ENCODE data around the gene XPNPEP1.

The XPNPEP1 gene

DNA sequence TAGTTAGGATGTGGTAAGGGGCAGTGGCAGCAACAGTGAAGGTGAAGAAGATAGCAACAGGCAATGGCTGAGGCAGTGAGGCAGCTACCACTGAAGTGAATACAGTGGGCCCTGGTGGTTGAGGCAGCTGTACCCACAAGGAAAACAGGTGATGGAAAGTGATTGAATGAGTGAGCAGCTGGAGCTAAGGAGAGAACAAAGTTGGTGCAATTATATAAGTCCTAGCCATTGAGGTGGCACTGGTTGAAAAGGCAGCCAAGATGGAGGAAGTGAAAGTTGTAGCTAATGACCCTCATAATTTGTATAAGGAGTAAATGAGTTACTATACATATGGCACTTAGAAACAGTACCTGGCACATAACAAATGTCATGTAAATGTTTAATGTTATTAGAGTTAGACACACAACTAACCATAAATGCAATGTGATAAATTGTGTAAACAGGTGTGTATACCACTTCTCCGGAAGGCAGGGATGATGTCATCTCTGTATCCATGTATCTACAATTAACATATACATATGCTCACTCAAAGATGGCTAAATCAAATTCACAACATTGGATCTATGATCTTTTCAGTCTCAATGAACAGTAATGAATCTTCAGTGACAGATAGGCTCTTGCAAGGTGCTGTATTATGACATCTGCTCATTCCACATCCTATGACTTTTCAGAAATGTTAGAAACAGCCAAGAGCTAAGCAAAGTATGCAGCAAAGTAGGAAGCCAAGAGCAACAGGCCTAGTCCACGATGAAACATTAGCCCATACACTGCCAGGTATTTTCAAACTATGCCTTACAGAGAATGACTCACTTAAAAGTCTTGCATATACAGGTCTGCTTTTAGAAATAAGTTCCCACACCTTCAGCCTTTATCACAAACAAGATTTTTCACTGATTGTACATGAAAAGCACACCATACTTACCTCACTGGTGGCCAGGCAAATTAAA is 10.7 kb downstream of the XPNPEP1 start:
- Histone ChIP-seq H3K4me1 (ENCODE audit: control insufficient read depth, insufficient read depth, low read length) (peaks cover 7% of the 10 kb centered on the region), H3K27me3 (ENCODE audit: control insufficient read depth, insufficient read depth, low read length) (no peaks in the 10 kb centered on the region), H3K27ac (ENCODE audit: low read depth, low read length) (peak overlapping the region; percentile 19), H3K36me3 (ENCODE audit: control insufficient read depth, insufficient read depth, low read length) (peaks cover 3% of the 10 kb centered on the region), H3K9ac (ENCODE audit: low read length) (no peak overlapping the region), H3K4me3 (ENCODE audit: low read length) (no peak overlapping the region)

DNA sequence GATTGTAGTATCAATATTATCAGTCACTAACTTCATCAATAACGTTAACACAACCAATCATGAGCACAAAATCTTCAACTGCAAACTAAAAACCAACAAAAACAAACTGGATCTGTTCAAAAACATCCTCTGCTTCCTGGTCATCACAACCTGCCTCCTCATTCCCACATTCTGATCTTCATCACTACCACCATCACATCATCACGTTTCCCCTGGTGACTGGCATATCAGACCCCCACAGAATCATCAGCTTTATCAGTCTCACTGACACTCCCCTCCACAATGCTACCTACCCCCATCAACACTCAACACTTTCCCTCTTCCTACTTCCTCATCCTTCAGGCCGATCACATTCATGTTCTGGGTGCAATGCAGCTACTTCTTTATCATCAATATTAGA is 11.4 kb downstream of the XPNPEP1 start:
- H3K4me3 ChIP-seq (ENCODE audit: low read length) = no peak overlapping the region
- no peak overlapping the region for H3K9ac ChIP-seq (ENCODE audit: low read length)
- H3K4me1 ChIP-seq (ENCODE audit: control insufficient read depth, insufficient read depth, low read length) = peaks cover 7% of the 10 kb centered on the region
- H3K27ac ChIP-seq (ENCODE audit: low read depth, low read length) = no peak overlapping the region
- no peaks in the 10 kb centered on the region for H3K27me3 ChIP-seq (ENCODE audit: control insufficient read depth, insufficient read depth, low read length)
- peaks cover 3% of the 10 kb centered on the region for H3K36me3 ChIP-seq (ENCODE audit: control insufficient read depth, insufficient read depth, low read length)

DNA sequence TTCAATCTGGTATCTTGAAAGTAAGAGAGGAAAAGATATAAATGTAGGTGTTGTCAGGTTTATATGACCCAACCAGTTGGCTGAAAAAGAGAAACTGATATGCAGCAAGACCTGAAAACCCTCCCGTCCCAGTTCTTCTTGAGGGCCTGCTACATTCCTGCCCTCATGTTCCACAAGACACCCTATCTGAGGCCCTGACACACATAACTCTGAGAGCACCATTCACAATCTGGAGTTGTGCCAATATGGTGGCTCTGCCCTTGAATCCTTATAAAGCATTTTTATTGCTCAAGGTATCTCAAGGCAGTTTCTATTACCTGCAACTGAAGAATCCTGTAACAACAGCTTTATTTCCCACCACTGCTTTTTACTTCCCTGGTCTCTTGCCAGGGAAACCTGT is 17.0 kb downstream of the XPNPEP1 start:
- H3K9ac ChIP-seq (ENCODE audit: low read length) = no peak overlapping the region
- H3K4me1 ChIP-seq (ENCODE audit: control insufficient read depth, insufficient read depth, low read length) = peaks cover 6% of the 10 kb centered on the region
- H3K27me3 ChIP-seq (ENCODE audit: control insufficient read depth, insufficient read depth, low read length) = no peaks in the 10 kb centered on the region
- H3K27ac ChIP-seq (ENCODE audit: low read depth, low read length) = no peak overlapping the region
- no peak overlapping the region for H3K4me3 ChIP-seq (ENCODE audit: low read length)
- no peaks in the 10 kb centered on the region for H3K36me3 ChIP-seq (ENCODE audit: control insufficient read depth, insufficient read depth, low read length)

DNA sequence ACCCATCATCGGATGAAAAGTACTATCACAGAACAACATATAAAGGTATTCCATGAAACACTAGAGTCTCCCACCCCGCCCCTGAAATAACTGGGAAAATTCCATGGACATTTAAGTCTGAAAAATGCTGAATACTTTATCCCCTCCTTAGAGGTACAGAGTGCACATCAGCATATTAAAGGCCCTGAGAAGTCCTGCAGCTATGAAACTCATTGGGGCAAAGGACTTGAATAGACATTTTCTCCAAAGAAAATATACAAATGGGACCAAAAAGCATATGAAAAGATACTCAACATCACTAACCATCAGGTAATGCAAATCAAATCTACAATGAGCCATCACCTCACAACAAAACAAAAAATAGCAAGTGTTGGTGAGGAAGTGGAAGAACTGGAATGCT is 18.9 kb downstream of the XPNPEP1 start:
- H3K4me3 ChIP-seq (ENCODE audit: low read length) = no peak overlapping the region
- H3K9ac ChIP-seq (ENCODE audit: low read length) = no peak overlapping the region
- peaks cover 6% of the 10 kb centered on the region for H3K4me1 ChIP-seq (ENCODE audit: control insufficient read depth, insufficient read depth, low read length)
- H3K27ac ChIP-seq (ENCODE audit: low read depth, low read length) = no peak overlapping the region
- H3K36me3 ChIP-seq (ENCODE audit: control insufficient read depth, insufficient read depth, low read length) = no peaks in the 10 kb centered on the region
- H3K27me3 ChIP-seq (ENCODE audit: control insufficient read depth, insufficient read depth, low read length) = no peaks in the 10 kb centered on the region

DNA sequence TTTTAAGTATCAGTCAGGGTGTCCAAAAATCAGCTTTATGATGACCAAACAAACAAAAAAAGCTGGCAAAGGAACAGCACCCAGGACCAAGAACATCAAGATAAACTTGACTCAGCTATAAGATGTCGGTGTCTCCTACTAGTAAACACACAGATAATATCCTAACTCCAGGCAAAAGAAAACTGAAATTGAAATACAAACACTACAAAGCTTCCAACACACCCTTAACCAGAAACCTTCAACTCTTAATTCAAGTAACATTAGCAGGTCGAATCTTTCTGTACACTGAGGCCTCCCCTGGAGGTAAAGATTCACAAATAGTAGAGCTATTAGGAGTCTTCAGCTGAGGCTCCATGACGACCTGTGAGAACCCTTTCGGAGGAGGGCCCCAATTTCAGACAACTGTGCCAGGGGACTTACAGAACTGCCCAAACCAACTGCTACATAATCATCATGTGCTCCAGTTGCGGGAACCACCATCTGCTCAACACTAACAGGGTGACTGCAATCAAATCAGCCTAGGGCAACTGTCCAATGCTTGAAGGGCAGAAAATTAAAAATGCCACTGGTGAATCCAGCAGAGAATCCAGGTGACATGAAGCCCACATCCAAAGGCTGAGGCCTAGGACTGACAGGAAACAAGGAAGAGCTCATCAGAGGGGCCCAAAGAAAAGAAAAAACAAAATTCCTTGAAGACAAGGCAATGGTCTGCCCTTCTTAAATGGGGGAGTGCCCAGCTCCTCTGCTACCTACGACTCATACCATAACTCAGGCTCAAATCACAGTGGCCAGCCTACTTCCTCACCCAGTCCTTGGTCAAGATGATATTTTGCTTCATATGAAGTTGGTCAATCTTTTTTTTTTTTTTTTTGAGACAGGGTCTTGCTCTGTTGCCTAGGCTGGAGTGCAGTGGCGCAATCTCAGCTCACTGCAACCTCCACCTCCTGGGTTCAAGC is 20.0 kb downstream of the XPNPEP1 start:
- Histone ChIP-seq H3K36me3 (ENCODE audit: control insufficient read depth, insufficient read depth, low read length) (no peaks in the 10 kb centered on the region), H3K4me1 (ENCODE audit: control insufficient read depth, insufficient read depth, low read length) (peaks cover 6% of the 10 kb centered on the region), H3K4me3 (ENCODE audit: low read length) (peak overlapping the region; percentile 22), H3K27ac (ENCODE audit: low read depth, low read length) (peak overlapping the region; percentile 49), H3K9ac (ENCODE audit: low read length) (no peak overlapping the region), H3K27me3 (ENCODE audit: control insufficient read depth, insufficient read depth, low read length) (no peaks in the 10 kb centered on the region)

DNA sequence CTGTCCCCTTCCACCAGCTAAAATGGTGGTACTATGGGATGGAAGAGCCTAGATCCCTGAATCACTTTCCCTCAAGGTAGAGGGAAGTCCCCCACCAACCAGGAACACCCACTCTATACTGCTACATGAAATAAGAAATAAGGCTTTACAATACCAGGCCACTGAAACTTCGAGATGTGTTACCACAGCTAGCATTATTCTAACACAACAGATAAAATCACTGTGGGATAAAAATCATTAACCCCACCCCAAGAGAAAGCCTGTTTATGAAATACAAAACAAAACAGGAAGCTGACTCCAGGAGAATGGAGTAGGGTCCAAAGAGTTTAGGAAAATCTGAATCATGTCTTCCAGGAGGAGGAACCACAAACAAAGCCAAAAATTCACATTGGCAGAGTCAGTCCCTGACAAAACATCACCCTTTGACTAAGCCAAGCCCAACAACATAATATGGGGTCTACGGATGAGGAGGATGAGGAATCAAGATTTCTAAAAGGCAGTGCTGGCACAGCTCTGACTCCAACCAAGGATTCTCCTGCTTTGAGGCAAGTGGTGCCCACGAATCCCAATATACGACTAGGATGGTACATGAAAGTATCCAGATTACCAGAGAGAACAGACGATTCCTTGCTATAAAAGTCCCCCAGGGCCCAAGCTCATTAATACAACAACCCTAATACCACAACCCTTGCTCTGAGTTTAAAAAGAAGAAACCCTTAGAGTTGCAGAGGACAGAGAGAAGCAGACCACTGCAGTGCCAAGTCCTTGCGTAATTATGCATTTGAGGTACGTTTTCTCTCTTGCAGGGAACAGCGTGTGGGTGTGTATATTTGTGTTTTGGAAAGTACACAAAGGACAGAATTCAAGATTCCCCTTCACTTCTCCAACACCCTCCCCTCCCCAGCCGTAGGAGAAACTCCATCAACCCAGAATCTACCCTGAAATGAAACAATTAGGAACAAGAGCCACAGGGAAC is 23.7 kb downstream of the XPNPEP1 start:
- Histone ChIP-seq H3K27ac (ENCODE audit: low read depth, low read length) (peak overlapping the region; percentile 26), H3K36me3 (ENCODE audit: control insufficient read depth, insufficient read depth, low read length) (no peaks in the 10 kb centered on the region), H3K4me3 (ENCODE audit: low read length) (no peak overlapping the region), H3K9ac (ENCODE audit: low read length) (no peak overlapping the region), H3K4me1 (ENCODE audit: control insufficient read depth, insufficient read depth, low read length) (peaks cover 19% of the 10 kb centered on the region), H3K27me3 (ENCODE audit: control insufficient read depth, insufficient read depth, low read length) (no peaks in the 10 kb centered on the region)

DNA sequence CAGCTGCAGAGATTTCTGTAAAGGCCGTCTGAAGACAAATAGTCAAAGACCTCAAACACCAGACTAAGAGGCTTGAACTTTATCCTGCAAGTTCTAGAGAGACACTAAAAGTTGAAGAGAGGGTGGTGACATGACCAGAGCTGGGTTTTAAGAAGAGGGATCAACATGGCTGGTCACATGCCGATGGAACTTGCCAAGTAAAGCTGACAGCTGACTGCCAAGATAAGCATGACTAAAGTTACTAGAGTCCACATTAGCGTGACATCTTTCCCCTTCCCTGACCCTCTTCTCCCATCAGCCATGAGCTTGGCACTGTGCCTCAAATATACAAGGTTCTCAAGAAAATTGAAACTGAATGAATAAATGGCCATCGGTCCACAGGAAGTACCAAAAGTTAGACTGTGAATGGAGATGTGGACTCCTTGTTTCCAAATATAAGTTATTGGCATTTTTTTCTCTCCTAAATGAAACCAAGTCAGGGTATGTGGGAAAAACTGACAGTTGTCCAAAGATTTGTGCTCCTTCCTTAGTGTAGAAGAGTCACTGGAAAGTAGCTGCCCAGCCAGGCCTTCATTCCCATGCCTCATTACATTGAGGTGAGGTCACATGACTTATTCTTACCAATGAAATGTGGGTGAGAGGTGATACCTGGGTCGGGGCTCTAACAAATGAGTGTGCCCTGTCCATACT is 24.5 kb downstream of the XPNPEP1 start:
- H3K36me3 ChIP-seq (ENCODE audit: control insufficient read depth, insufficient read depth, low read length) = no peaks in the 10 kb centered on the region
- H3K27ac ChIP-seq (ENCODE audit: low read depth, low read length) = no peak overlapping the region
- peaks cover 21% of the 10 kb centered on the region for H3K4me1 ChIP-seq (ENCODE audit: control insufficient read depth, insufficient read depth, low read length)
- H3K4me3 ChIP-seq (ENCODE audit: low read length) = no peak overlapping the region
- H3K27me3 ChIP-seq (ENCODE audit: control insufficient read depth, insufficient read depth, low read length) = no peaks in the 10 kb centered on the region
- no peak overlapping the region for H3K9ac ChIP-seq (ENCODE audit: low read length)

DNA sequence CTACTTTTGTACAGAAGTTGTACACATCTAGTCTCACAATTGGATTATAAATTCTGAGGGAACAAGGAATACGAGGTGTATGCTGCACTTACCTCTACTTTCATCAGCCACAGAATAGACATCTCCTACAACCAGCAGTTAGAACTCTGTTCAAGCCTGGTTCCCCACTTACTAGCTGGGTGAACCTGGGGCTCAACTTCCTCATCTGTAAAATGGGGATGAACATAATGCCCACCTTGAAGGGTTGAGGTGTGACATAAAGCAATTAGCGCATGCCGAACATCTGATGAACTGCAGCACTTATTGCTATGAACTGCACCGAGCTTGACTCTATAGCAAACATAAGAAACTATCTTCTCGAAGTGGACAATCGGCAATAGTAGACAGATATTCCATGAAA is 25.3 kb downstream of the XPNPEP1 start:
- Histone ChIP-seq H3K4me3 (ENCODE audit: low read length) (no peak overlapping the region), H3K9ac (ENCODE audit: low read length) (no peak overlapping the region), H3K27ac (ENCODE audit: low read depth, low read length) (no peak overlapping the region), H3K36me3 (ENCODE audit: control insufficient read depth, insufficient read depth, low read length) (no peaks in the 10 kb centered on the region), H3K4me1 (ENCODE audit: control insufficient read depth, insufficient read depth, low read length) (peaks cover 17% of the 10 kb centered on the region), H3K27me3 (ENCODE audit: control insufficient read depth, insufficient read depth, low read length) (no peaks in the 10 kb centered on the region)

DNA sequence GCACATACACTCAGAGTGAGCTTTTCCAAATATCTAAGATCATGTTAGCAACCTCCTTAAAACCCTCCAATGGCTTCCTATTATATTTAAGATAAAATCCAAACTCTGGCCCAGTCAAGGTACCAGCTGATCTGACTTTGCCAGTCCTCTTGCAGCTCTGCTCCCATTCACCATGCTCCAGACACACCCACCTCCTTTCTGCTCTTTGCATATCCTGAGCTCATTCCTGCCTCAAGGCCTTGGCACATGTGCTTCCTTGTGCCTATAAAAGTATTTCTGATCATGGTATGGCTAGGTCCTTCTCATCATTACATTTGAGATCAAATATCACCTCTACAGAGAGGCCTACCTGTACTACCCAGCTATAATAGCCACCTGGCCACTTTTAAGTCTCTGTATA is 27.5 kb downstream of the XPNPEP1 start:
- H3K27ac ChIP-seq (ENCODE audit: low read depth, low read length) = no peak overlapping the region

DNA sequence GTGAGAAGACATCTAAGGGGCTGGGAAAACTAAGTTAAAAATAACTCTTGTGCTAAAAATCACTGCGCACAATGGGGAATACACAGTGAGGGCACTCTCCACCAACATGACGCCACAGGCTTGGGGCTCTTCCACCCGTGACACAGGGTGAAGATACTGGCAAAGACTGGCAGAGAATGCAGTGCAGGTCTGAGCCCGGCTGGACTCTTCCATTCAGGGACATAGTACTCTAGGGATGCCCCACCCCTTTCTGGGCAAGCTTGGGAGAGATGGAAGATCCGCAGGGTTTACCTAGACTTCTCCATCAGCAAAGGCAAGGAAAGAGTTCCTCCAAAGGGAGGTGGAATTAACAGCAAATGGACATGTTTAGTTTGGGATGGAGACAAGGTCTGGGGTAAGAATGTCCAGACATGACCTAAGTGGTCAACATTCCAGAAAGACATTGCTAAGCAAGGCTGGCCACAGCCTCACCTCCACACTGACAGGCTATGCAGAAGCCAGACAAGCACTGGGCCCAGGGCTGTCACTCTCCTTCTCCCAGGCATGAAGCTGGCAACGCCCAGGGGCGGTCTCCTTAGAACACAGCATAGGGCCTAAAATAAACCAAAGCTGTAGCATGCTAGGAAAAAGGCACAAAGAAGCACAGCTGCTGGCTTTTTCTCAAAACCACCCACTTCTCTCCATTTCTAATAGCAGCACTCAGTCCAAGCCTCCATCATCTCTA is 28.1 kb downstream of the XPNPEP1 start:
- no peaks in the 10 kb centered on the region for H3K27me3 ChIP-seq (ENCODE audit: control insufficient read depth, insufficient read depth, low read length)
- peaks cover 2% of the 10 kb centered on the region for H3K36me3 ChIP-seq (ENCODE audit: control insufficient read depth, insufficient read depth, low read length)
- H3K9ac ChIP-seq (ENCODE audit: low read length) = no peak overlapping the region
- peak overlapping the region; percentile 49 for H3K27ac ChIP-seq (ENCODE audit: low read depth, low read length)
- H3K4me1 ChIP-seq (ENCODE audit: control insufficient read depth, insufficient read depth, low read length) = peaks cover 15% of the 10 kb centered on the region
- no peak overlapping the region for H3K4me3 ChIP-seq (ENCODE audit: low read length)

More for the DNA sequence above, 27.5 kb downstream of the XPNPEP1 start:
- Histone ChIP-seq H3K4me3 (ENCODE audit: low read length) (no peak overlapping the region), H3K36me3 (ENCODE audit: control insufficient read depth, insufficient read depth, low read length) (peaks cover 2% of the 10 kb centered on the region), H3K27me3 (ENCODE audit: control insufficient read depth, insufficient read depth, low read length) (no peaks in the 10 kb centered on the region), H3K4me1 (ENCODE audit: control insufficient read depth, insufficient read depth, low read length) (peaks cover 15% of the 10 kb centered on the region), H3K9ac (ENCODE audit: low read length) (no peak overlapping the region)

DNA sequence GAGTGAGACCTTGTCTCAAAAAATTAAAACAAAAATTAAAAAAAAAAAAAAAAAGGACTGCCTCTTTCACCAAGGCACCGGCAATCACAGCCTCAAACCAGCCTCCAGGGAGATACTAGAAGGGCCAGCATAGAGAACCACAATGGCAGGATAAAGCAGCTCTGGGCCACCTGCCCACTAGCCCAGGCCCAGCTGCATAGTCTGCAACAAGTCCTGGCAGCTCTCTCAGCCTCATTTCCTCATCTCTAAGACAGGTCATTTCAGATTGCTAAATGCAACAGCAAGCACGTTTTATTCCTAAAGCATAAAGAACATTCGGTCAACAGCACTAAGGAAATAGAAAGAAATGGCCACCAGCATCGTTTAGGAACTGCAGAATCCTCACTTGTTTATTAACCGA is 28.8 kb downstream of the XPNPEP1 start:
- Histone ChIP-seq H3K27me3 (ENCODE audit: control insufficient read depth, insufficient read depth, low read length) (no peaks in the 10 kb centered on the region), H3K27ac (ENCODE audit: low read depth, low read length) (no peak overlapping the region), H3K4me1 (ENCODE audit: control insufficient read depth, insufficient read depth, low read length) (peaks cover 15% of the 10 kb centered on the region), H3K9ac (ENCODE audit: low read length) (no peak overlapping the region), H3K4me3 (ENCODE audit: low read length) (no peak overlapping the region), H3K36me3 (ENCODE audit: control insufficient read depth, insufficient read depth, low read length) (peaks cover 2% of the 10 kb centered on the region)

Data from rectal smooth muscle tissue (tissue), 1 donor.